Measurements from ENCODE around the gene TTLL8.

The TTLL8 gene

GRCh38 chr22:50030297-50031188, 27.6 kb downstream of the TTLL8 start (continued):
- no peak for TF ChIP-seq HOXC10 (CRISPR knock-in tag; IDR thresholded peaks at IDR 0.05)
- TF ChIP-seq ZNF585B (tag by site-specific recombination; IDR thresholded peaks at IDR 0.05) = no peak
- TF ChIP-seq TCF7L2 (IDR thresholded peaks at IDR 0.05; ENCODE audit: borderline replicate concordance, low read depth, low read length) = no peak
- TF ChIP-seq BCL6B (tag by site-specific recombination; IDR thresholded peaks at IDR 0.05) = no peak
- TF ChIP-seq ZNF26 (tag by site-specific recombination; IDR thresholded peaks at IDR 0.05) = no peak
- peak; percentile 39 for TF ChIP-seq ZBTB26 (tag by site-specific recombination; optimal IDR thresholded peaks at IDR 0.05)
- TF ChIP-seq ZBTB10 (tag by site-specific recombination; IDR thresholded peaks at IDR 0.05) = peak; percentile 32
- TF ChIP-seq ZNF175 (tag by site-specific recombination; IDR thresholded peaks at IDR 0.05) = no peak
- TF ChIP-seq ZNF2 (tag by site-specific recombination; IDR thresholded peaks at IDR 0.05) = 0 out of 2 replicates have a peak, but pooled peaks have one; percentile 35
- TF ChIP-seq ZNF518A (tag by site-specific recombination; conservative IDR thresholded peaks at IDR 0.05; ENCODE audit: low read depth) = no peak
- TF ChIP-seq ZNF610 (tag by site-specific recombination; IDR thresholded peaks at IDR 0.05; ENCODE audit: borderline replicate concordance) = 0 out of 2 replicates have a peak, but pooled peaks have one; percentile 17
- TF ChIP-seq ZNF146 (tag by site-specific recombination; IDR thresholded peaks at IDR 0.05) = no peak
- TF ChIP-seq ZBTB48 (tag by site-specific recombination; IDR thresholded peaks at IDR 0.05) = 0 out of 2 replicates have a peak, but pooled peaks have one; percentile 27
- TF ChIP-seq ZNF292 (tag by site-specific recombination; IDR thresholded peaks at IDR 0.05; ENCODE audit: borderline replicate concordance, low read depth) = no peak
- TF ChIP-seq ZSCAN30 (tag by site-specific recombination; IDR thresholded peaks at IDR 0.05) = peak; percentile 44; the same call in 1 of the 2 replicates
- no peak for TF ChIP-seq ZNF510 (tag by site-specific recombination; IDR thresholded peaks at IDR 0.05; ENCODE audit: insufficient replicate concordance)
- no peak for TF ChIP-seq ELK4 (IDR thresholded peaks at IDR 0.05; ENCODE audit: borderline replicate concordance, low read depth, low read length)
- TF ChIP-seq ZNF692 (tag by site-specific recombination; IDR thresholded peaks at IDR 0.05) = peak; percentile 50; the same call in 1 of the 2 replicates
- TF ChIP-seq ZNF391 (tag by site-specific recombination; IDR thresholded peaks at IDR 0.05; ENCODE audit: borderline replicate concordance, low read depth) = peak; percentile 42; the same call in 1 of the 2 replicates
- TF ChIP-seq PBX3 (CRISPR knock-in tag; IDR thresholded peaks at IDR 0.05) = peak; percentile 85

Measured in HEK293 (cell line).